GM12874 (cell line): ENCODE measurements around the gene SYNRG.

ENCODE experiments used
- TF ChIP-seq, protein P1 (sequence below): IDR thresholded peaks from 2 replicates; pipeline ENCODE4 v1.5.1; 2011; ENCODE audit warnings: low read depth, mild to moderate bottlenecking, control low read depth, low read length, moderate library complexity; ENCODE audit not compliant: insufficient read depth

The SYNRG gene

DNA sequence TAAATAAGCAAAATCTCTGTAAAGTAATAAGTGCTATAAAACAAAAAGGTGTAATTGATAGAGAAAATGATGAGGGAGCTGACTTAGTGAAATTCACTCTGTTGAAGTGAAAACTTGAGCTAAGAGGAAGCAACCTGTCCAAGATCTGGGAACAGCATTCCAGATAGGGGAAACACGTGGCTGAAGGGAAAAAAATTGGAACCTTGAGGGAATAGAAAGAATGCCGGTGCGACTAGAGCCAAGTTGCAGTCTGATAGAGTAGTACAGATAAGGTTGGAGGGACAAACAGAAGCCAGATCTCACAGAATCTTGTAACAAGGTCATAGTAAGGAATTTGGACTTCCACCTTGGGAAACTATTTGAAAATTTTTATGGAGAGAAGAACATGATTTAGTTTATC, 34.7 kb upstream of the SYNRG start:
- TF ChIP-seq, protein P1, sequence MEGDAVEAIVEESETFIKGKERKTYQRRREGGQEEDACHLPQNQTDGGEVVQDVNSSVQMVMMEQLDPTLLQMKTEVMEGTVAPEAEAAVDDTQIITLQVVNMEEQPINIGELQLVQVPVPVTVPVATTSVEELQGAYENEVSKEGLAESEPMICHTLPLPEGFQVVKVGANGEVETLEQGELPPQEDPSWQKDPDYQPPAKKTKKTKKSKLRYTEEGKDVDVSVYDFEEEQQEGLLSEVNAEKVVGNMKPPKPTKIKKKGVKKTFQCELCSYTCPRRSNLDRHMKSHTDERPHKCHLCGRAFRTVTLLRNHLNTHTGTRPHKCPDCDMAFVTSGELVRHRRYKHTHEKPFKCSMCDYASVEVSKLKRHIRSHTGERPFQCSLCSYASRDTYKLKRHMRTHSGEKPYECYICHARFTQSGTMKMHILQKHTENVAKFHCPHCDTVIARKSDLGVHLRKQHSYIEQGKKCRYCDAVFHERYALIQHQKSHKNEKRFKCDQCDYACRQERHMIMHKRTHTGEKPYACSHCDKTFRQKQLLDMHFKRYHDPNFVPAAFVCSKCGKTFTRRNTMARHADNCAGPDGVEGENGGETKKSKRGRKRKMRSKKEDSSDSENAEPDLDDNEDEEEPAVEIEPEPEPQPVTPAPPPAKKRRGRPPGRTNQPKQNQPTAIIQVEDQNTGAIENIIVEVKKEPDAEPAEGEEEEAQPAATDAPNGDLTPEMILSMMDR: no peak

GRCh38 chr17:37643118-37643766, 34.0 kb upstream of the SYNRG start, which contains the start of gene DDX52:
TSS of gene DDX52 (minus strand) at chr17:37643446. CDS start at chr17:37643420, 26 bp downstream.
- TF ChIP-seq, protein P1: no peak

DNA sequence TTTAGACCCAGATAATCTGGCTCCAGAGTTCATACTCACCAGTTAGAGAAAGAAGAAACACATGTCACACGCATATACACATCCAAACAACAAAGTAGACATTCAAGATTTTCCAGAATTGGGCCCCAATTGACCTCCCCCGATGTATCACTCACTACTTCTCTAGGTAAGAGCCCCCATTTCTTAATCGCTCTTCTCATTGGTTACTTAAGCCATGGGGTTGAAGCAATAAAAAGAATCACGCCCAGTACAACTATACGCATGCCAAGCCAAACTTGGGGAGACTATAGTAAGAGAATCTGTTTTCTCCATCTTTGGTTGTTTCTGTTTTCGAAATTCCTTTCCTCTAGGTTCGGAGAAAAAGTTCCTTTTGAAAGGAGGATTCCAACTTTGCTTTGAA, 33.5 kb upstream of the SYNRG start:
- TF ChIP-seq, protein P1: no peak

- TF ChIP-seq, protein P1: no peak
Observed at GRCh38 chr17:37640015-37640414, 30.8 kb upstream of the SYNRG start.

DNA sequence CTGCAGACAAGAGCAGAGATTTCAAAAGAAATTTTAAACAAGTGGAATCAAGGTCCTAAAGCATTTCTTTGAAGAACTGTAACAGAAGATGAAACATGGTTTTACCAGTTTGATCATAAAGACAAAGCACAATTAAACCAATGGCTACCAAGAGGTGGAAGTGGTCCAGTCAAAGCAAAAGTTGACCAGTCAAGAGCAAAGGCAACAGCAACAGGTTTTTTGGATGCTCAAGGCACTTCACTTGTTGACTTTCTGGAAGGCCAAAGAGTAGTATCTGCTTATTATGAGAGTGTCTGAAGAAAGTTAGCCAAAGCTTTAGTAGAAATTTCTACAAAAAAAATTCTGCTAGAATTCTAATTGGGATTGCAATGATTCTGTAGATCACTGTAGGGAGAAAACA, 28.7 kb upstream of the SYNRG start:
- TF ChIP-seq, protein P1: no peak

DNA sequence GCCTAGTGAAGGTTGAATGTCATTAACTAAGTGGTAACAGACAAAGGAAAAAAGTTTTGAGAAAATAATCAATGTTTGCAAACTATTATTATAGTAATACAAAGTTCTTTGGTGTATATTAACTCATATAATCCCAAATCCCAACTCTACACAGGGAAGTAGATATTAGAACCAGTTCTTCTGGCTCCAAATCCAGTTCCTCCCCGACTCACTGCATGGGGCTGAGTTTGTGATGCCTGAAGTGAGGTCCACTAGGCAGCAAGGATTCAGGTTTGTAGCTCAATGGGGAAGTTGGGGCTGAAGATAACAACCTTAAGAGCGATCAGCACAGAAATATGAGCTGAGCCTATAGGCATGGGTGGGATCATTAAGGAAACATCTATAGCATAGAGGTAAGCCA, 5.6 kb upstream of the SYNRG start:
- TF ChIP-seq, protein P1: no peak

GRCh38 chr17:37614391-37614790, 5.2 kb upstream of the SYNRG start:
- TF ChIP-seq, protein P1: no peak
